GM19372 (cell line): Measurements from ENCODE around the gene TOM1L2.
"Not testable (repeated sequence)": the region's sequence is repeated elsewhere in the genome, so short reads cannot be mapped to it uniquely, and the experiment has no call there.

Experiments used
- ATAC-seq: cut with Tn5 transposase; IDR thresholded peaks from one replicate; pipeline ENCODE4 v1.9.1; 2021; ENCODE audit warnings: mild to moderate bottlenecking, low read depth, moderate library complexity; ENCODE audit not compliant: unreplicated experiment

TOM1L2 gene

GRCh38 chr17:17995887-17996286 lies 23.7 kb upstream of the TOM1L2 start:
- not testable (repeated sequence) for ATAC-seq

- no peak for ATAC-seq
Measured at GRCh38 chr17:17994271-17995069, 22.3 kb upstream of the TOM1L2 start.

GRCh38 chr17:17993852-17994251 lies 21.7 kb upstream of the TOM1L2 start:
- ATAC-seq: no peak

GRCh38 chr17:17993366-17993765 lies 21.2 kb upstream of the TOM1L2 start:
- no peak for ATAC-seq

GRCh38 chr17:17990282-17990681 lies 18.1 kb upstream of the TOM1L2 start:
- no peak for ATAC-seq

- no peak for ATAC-seq
Measured at GRCh38 chr17:17989618-17990017, 17.4 kb upstream of the TOM1L2 start.

- no peak for ATAC-seq
Measured at GRCh38 chr17:17989081-17989480, 16.9 kb upstream of the TOM1L2 start.

GRCh38 chr17:17988427-17988945 lies 16.3 kb upstream of the TOM1L2 start:
- no peak for ATAC-seq

- no peak for ATAC-seq
Measured at GRCh38 chr17:17987901-17988300, 15.7 kb upstream of the TOM1L2 start.

- no peak for ATAC-seq
Measured at GRCh38 chr17:17987187-17987896, 15.1 kb upstream of the TOM1L2 start.

- no peak for ATAC-seq
Measured at GRCh38 chr17:17985555-17985954, 13.4 kb upstream of the TOM1L2 start.

- no peak for ATAC-seq
Measured at GRCh38 chr17:17985153-17985552, 13.0 kb upstream of the TOM1L2 start.

GRCh38 chr17:17983776-17984175 lies 11.6 kb upstream of the TOM1L2 start:
- no peak for ATAC-seq

GRCh38 chr17:17983376-17983775 lies 11.2 kb upstream of the TOM1L2 start:
- ATAC-seq: no peak

- no peak for ATAC-seq
Measured at GRCh38 chr17:17982801-17983200, 10.6 kb upstream of the TOM1L2 start.

- ATAC-seq: no peak
Measured at GRCh38 chr17:17981330-17981729, 9.1 kb upstream of the TOM1L2 start.

GRCh38 chr17:17979778-17980177 lies 7.6 kb upstream of the TOM1L2 start:
- ATAC-seq: no peak

GRCh38 chr17:17978481-17979424 lies 6.6 kb upstream of the TOM1L2 start:
- ATAC-seq: no peak

GRCh38 chr17:17976931-17977570 lies 4.9 kb upstream of the TOM1L2 start:
- ATAC-seq: no peak

- no peak for ATAC-seq
Measured at GRCh38 chr17:17975436-17975835, 3.2 kb upstream of the TOM1L2 start.
